ENCODE results near the gene ZNF831.

Gene ZNF831

DNA sequence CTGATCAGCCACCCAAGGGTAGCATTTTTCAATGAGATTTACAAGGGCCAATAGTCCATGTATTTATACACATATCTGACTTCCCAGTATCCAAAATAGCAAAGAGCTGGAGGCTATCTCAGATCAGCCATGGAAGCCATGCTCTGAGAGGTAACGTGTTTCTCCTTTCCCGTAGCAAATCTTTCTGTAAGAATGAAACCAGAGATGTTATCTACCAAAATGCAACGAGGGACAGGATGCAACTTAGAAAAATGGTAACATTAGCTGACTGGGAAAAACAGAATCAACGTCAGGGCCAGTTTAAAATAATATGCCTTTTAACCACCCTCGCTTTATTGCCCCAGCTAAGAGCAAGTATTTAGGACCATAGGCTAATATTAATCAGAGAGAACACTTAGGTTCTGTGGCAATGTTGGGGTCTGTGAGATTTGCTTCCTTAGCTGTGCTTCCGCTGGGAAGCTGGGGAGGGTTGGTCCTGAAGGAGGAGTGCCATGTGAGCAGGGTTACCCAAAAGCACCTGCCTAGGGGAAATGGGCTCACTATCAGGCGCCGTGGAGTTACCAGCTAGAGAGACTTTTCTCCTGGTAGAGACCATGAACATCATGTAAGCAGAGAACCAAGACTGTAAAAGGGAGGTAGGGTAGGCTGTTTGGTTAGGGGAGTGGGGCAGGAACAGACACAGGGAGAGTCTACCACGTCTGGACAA, 1.2 kb downstream of the ZNF831 start:
- Histone ChIP-seq H3K9me3 (replicated peaks in 1 of 11) (peaks cover 5 to 13% (median 10%) of the 10 kb centered on the region in 11 experiments; a peak in 15 of 22 replicates), H3K4me1 (peaks cover 32 to 58% (median 45%) of the 10 kb centered on the region in 10 experiments), H3K4me3 (no peak overlapping the region), H3K9ac (no peak overlapping the region), H3K36me3 (no peaks in the 10 kb centered on the region), H3K27ac (no peak overlapping the region), H3K27me3 (peaks cover 0 to 10% (median 0%) of the 10 kb centered on the region in 11 experiments; a peak in 4 of 22 replicates), H3K4me2 (no peak overlapping the region), H4K20me1 (no peaks in the 10 kb centered on the region)
- no peak for TF ChIP-seq Cebpa-rat (IDR thresholded peaks at IDR 0.05)

DNA sequence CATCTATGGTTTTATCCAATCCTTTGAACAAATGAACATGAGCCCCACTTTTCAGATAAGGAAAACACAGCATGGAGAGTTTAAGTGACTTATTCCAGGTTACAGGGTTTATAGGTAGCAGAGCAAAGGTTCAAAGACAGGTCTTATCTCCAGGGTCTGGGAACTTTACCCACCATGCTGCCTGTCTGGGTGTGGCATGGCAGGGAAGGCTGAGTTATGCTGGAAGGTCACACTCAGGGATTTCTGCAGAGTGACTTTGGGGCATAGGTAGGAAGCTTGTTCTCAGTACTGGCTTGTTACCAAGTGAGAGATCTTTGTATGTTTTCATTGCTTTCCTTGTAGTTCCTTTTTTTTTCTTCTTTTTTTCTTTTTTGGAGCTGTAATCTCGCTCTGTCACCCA, 1.8 kb downstream of the ZNF831 start:
- Histone ChIP-seq H3K9me3 (replicated peaks in 1 of 11) (peaks cover 8 to 18% (median 13%) of the 10 kb centered on the region in 11 experiments; a peak in 16 of 22 replicates), H3K36me3 (no peaks in the 10 kb centered on the region), H3K9ac (no peak overlapping the region), H3K4me2 (peak overlapping the region in 4 of 11 experiments; percentile 2 to 36 (median 10); a peak in 2 of 22 replicates), H3K4me1 (peaks cover 26 to 52% (median 39%) of the 10 kb centered on the region in 10 experiments), H4K20me1 (no peaks in the 10 kb centered on the region), H3K27ac (no peak overlapping the region), H3K4me3 (no peak overlapping the region), H3K27me3 (peaks cover 0 to 4% (median 0%) of the 10 kb centered on the region in 11 experiments; a peak in 2 of 22 replicates)
- TF ChIP-seq Cebpa-rat (IDR thresholded peaks at IDR 0.05) = no peak

DNA sequence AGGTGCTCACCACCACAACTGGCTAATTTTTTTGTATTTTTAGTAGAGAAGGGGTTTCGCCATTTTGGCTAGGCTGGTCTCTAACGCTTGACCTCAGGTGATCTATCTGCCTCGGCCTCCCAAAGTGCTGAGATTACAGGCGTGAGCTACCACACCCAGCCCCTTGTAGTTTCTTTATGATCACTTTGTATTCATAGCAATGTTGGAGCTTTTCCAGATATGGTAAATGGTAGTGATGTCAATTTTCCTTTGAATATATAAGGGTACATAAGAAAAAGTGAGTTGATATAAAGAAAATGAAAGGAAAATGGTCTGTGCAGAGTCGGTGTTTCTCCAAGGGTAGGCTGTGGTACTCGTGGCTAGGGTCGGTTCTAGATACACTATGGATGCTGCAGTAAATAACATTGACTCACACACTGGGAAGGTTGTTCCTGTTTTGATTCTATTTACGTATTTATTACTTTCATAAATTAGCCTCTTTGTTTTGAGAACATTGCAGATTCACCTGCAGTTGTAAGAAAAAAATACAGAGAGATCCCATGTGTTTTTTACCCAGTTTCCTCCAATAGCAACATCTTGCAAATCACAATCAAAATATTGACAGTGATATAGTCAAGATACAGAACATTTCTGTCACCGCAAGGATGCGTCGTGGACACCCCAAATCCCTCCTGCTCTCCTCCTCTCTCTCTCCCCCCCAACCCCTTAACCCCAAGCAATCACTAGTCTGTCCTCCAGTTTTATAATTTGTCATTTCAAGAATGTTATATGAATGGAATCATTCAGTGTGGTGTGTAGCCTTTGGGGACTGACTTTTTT, 2.5 kb downstream of the ZNF831 start:
- H3K9me3 ChIP-seq (replicated peaks in 1 of 11) = peaks cover 10 to 22% (median 15%) of the 10 kb centered on the region in 11 experiments; a peak in 16 of 22 replicates
- H3K36me3 ChIP-seq = no peaks in the 10 kb centered on the region
- peaks cover 19 to 45% (median 33%) of the 10 kb centered on the region in 10 experiments for H3K4me1 ChIP-seq
- H3K27me3 ChIP-seq = no peaks in the 10 kb centered on the region
- H3K27ac ChIP-seq = no peak overlapping the region
- H4K20me1 ChIP-seq = no peaks in the 10 kb centered on the region
- no peak for TF ChIP-seq Cebpa-rat (IDR thresholded peaks at IDR 0.05)
- peak overlapping the region in 10 of 11 experiments; percentile 2 to 44 (median 14); a peak in 7 of 22 replicates for H3K4me2 ChIP-seq
- H3K9ac ChIP-seq = no peak overlapping the region
- H3K4me3 ChIP-seq = no peak overlapping the region

DNA sequence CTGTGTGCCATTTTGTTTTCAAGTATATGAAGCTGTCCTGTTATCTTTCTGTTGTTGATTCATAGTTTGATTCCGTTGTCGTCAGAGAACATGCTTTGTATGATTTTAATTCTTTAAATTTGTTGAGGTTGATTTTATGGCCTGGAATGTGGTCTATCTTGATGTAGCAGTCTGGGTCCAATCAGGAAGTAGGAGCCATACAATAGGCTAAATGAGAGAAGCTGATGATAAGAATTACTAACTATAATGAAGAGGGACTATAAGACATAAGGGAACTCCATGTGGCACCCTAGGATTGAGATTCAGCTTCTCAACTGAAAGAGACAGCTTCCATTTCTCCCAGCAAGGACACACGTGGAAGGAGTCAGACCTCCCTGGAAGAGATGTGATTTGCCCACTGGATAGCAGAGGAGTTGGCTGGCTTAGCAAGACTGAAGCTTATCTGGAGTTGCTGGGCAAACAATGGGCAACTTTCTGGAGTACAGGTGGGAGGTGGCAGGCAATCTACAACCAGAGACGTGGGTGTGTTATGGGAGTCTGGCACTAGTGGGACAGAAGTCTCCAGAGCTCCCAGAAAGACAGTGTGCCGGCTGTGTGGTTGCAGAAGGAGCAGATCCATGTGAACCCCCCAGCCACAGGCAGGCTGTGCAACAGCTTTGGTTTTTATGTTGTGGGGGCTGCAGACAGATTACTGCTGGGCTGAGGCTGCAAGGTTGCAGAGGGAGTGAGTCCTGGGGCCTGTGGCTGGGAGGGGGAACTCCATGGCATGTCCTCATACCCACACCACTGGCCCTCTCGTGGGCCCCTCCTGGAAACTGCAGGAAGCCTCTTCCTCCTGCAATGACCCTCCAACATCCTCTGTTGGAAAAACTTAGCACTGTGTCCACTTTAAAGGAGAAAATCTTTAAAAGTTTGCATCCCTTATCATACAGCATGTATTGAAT, 7.1 kb downstream of the ZNF831 start:
- Histone ChIP-seq H4K20me1 (no peaks in the 10 kb centered on the region), H3K9me3 (replicated peaks in 1 of 11) (peaks cover 6 to 21% (median 11%) of the 10 kb centered on the region in 11 experiments; a peak in 15 of 22 replicates), H3K4me1 (peaks cover 3 to 12% (median 9%) of the 10 kb centered on the region in 10 experiments; a peak in 13 of 20 replicates), H3K27ac (no peak overlapping the region), H3K9ac (no peak overlapping the region), H3K27me3 (no peaks in the 10 kb centered on the region), H3K4me3 (no peak overlapping the region), H3K36me3 (no peaks in the 10 kb centered on the region), H3K4me2 (no peak overlapping the region)
- TF ChIP-seq Cebpa-rat (IDR thresholded peaks at IDR 0.05) = no peak

DNA sequence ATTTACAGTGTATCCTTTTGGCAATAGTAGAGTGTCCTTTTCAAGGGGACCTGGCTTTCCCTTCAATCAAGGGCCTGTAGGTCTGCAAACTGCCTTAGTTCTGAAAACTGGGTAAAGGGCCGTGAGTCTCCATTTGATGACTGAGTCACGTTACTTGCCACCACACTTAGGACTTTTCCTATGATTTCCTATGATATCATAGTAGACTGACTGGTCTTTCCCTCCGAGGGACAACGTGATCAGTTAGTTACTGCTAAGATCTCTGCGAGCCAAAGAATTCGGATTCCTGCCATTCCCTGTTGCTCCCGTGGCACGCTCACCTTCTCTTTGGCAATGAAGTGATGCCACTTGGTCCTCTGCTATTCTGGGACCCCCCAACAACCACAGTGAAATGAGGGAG, 8.4 kb downstream of the ZNF831 start:
- no peak overlapping the region for H3K4me2 ChIP-seq
- peaks cover 6 to 21% (median 11%) of the 10 kb centered on the region in 11 experiments; a peak in 15 of 22 replicates for H3K9me3 ChIP-seq (replicated peaks in 1 of 11)
- no peak overlapping the region for H3K9ac ChIP-seq
- no peaks in the 10 kb centered on the region for H3K27me3 ChIP-seq
- H3K4me1 ChIP-seq = no peaks in the 10 kb centered on the region
- no peaks in the 10 kb centered on the region for H4K20me1 ChIP-seq
- no peak overlapping the region for H3K4me3 ChIP-seq
- no peaks in the 10 kb centered on the region for H3K36me3 ChIP-seq
- TF ChIP-seq Cebpa-rat (IDR thresholded peaks at IDR 0.05) = no peak
- no peak overlapping the region for H3K27ac ChIP-seq

DNA sequence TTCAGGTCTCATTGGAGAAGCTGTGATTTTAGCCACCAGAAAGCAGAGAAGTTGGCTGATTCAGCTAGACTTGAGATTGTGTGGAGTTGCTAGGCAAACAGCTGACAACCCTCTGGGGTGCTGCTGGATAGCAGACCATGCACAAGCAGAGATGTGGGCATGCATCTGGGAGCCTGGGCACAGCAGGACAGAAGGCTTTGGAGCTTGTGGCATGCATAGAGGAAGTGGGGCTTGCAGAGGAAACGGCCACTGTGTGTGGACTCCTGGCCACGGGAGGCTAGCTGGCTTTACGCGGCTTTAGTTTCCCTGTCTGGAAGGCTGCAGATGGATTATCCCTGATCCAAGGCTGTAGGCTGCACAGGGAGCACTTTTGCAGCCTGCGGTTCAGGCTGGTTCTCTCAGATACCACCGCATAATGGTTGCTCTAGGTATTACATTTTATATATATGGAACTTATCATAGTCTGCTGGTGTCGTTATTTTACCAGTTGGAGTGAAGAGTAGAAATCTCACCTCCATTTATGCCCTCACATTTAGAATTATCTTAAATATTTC, 10.4 kb downstream of the ZNF831 start:
- Histone ChIP-seq H3K27me3 (no peaks in the 10 kb centered on the region), H3K4me1 (peaks cover 0 to 17% (median 12%) of the 10 kb centered on the region in 10 experiments; a peak in 11 of 20 replicates), H3K9me3 (replicated peaks in 1 of 11) (peaks cover 5 to 24% (median 11%) of the 10 kb centered on the region in 11 experiments; a peak in 15 of 22 replicates), H3K9ac (no peak overlapping the region), H3K27ac (no peak overlapping the region), H3K4me3 (no peak overlapping the region), H4K20me1 (no peaks in the 10 kb centered on the region), H3K36me3 (no peaks in the 10 kb centered on the region), H3K4me2 (no peak overlapping the region)
- TF ChIP-seq Cebpa-rat (IDR thresholded peaks at IDR 0.05) = no peak

DNA sequence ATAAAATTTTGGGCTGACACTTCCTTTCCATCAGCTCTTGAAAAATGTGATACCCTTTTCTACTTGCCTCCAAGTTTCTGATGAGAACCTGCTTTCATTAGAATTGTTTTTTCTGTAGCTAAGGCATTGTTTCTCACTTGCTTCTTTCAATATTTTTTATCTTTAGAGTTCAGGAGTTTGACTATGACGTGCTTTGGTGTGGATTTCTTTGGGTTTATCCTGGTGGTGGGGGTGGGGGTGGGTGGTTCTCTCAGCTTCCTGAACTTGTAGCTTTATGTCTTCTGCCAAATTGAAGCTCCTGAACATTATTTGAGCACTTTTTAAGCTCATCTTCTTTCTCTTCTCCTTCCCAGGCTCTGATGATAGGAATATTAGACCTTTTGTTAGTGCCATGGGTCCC, 11.4 kb downstream of the ZNF831 start:
- Histone ChIP-seq H3K4me3 (no peak overlapping the region), H3K4me2 (no peak overlapping the region), H3K27me3 (no peaks in the 10 kb centered on the region), H4K20me1 (no peaks in the 10 kb centered on the region), H3K9ac (no peak overlapping the region), H3K36me3 (no peaks in the 10 kb centered on the region), H3K4me1 (peaks cover 0 to 17% (median 12%) of the 10 kb centered on the region in 10 experiments; a peak in 11 of 20 replicates), H3K27ac (no peak overlapping the region), H3K9me3 (replicated peaks in 1 of 11) (peaks cover 0 to 18% (median 5%) of the 10 kb centered on the region in 11 experiments; a peak in 8 of 22 replicates)
- TF ChIP-seq Cebpa-rat (IDR thresholded peaks at IDR 0.05) = no peak

DNA sequence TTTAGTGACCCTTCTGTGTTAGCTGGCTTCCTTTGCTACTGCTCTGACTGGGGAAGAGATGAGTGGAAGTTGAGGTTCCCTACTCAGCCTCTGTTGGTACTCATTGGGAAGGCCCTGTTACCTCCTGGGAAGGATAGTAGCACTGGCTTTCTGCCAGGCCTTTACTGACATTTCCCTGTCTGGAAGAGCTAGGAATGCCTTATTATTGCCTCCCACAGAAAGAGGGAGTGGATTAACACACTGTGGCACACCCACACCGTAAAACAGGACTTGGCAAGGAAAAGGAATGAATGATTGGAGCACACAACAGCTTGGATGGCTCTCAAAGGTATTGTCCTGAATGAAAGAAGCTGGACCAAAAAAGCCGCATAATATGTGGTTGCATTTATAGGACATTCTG, 12.2 kb downstream of the ZNF831 start:
- no peaks in the 10 kb centered on the region for H3K27me3 ChIP-seq

More for the DNA sequence above, 12.2 kb downstream of the ZNF831 start:
- no peaks in the 10 kb centered on the region for H4K20me1 ChIP-seq
- H3K4me3 ChIP-seq = no peak overlapping the region
- no peak overlapping the region for H3K27ac ChIP-seq
- H3K36me3 ChIP-seq = no peaks in the 10 kb centered on the region
- H3K4me2 ChIP-seq = no peak overlapping the region
- H3K9me3 ChIP-seq (replicated peaks in 1 of 11) = peaks cover 0 to 11% (median under 1%) of the 10 kb centered on the region in 11 experiments; a peak in 4 of 22 replicates
- no peak for TF ChIP-seq Cebpa-rat (IDR thresholded peaks at IDR 0.05)
- H3K4me1 ChIP-seq = peaks cover 0 to 17% (median 12%) of the 10 kb centered on the region in 10 experiments; a peak in 11 of 20 replicates
- H3K9ac ChIP-seq = no peak overlapping the region
